ENCODE measurements around the gene RASSF1. TPM values are rescaled to one million over a fixed set of nuclear protein-coding genes. Genes with fewer than 3 reads are reported as not detected.

The RASSF1 gene
- total RNA-seq, 120 experiments from 2014 or later = 10.1 to 23.5 (median 15.5) TPM

Other genes with a start within 250 kb of the RASSF1 start
- 10 to 100 TPM in 39 of 120 experiments, 1 to 10 TPM in 81; 1.9 to 30.3 (median 8.3) TPM for gene SEMA3F, start 185.5 kb downstream of the RASSF1 start, total RNA-seq
- gene GNAT1, start 149.2 kb downstream of the RASSF1 start, total RNA-seq = 1 to 10 TPM in 1 of 120 experiments, under 1 TPM in 13, not detected in 106; 0.20 to 1.6 (median 0.31) TPM
- 10 to 100 TPM; 12.5 to 71.4 (median 28.5) TPM for gene SLC38A3, start 135.6 kb downstream of the RASSF1 start, total RNA-seq
- gene GNAI2, start 104.6 kb downstream of the RASSF1 start, total RNA-seq = 100 to 1,000 TPM; 117 to 240 (median 161) TPM
- 100 to 1,000 TPM in 85 of 120 experiments, 10 to 100 TPM in 35; 36.0 to 486 (median 135) TPM for gene SEMA3B, start 71.7 kb downstream of the RASSF1 start, total RNA-seq
- gene LSMEM2, start 61.7 kb downstream of the RASSF1 start, total RNA-seq = 1 to 10 TPM in 95 of 120 experiments, under 1 TPM in 23, not detected in 2; 0.31 to 7.4 (median 1.7) TPM
- gene IFRD2, start 48.4 kb downstream of the RASSF1 start, total RNA-seq = 10 to 100 TPM; 15.0 to 46.2 (median 28.8) TPM
- gene HYAL3, start 41.4 kb downstream of the RASSF1 start, total RNA-seq = 10 to 100 TPM in 25 of 120 experiments, 1 to 10 TPM in 95; 3.0 to 14.8 (median 8.4) TPM
- gene NAA80, start 41.4 kb downstream of the RASSF1 start, total RNA-seq = 10 to 100 TPM in 119 of 120 experiments, 1 to 10 TPM in 1; 10.0 to 30.3 (median 19.2) TPM
- gene HYAL1, start 37.3 kb downstream of the RASSF1 start, total RNA-seq = 1 to 10 TPM; 1.1 to 8.1 (median 3.0) TPM
- 10 to 100 TPM in 113 of 120 experiments, 1 to 10 TPM in 7; 8.2 to 50.6 (median 18.6) TPM for gene HYAL2, start 18.1 kb downstream of the RASSF1 start, total RNA-seq
- gene TUSC2, start 12.6 kb downstream of the RASSF1 start, total RNA-seq = 10 to 100 TPM; 29.2 to 71.0 (median 52.4) TPM
- gene ZMYND10, start 4.9 kb upstream of the RASSF1 start, total RNA-seq = 1 to 10 TPM; 1.1 to 7.6 (median 3.1) TPM
- gene NPRL2, start 9.9 kb upstream of the RASSF1 start, total RNA-seq = 10 to 100 TPM; 24.6 to 51.7 (median 35.3) TPM
- gene CYB561D2, start 10.0 kb upstream of the RASSF1 start, total RNA-seq = 10 to 100 TPM in 113 of 120 experiments, 1 to 10 TPM in 7; 7.6 to 20.0 (median 13.4) TPM
- gene TMEM115, start 18.7 kb upstream of the RASSF1 start, total RNA-seq = 10 to 100 TPM; 19.2 to 33.5 (median 26.4) TPM
- 10 to 100 TPM in 119 of 120 experiments, 1 to 10 TPM in 1; 6.2 to 28.5 (median 17.0) TPM for gene CACNA2D2, start 162.8 kb upstream of the RASSF1 start, total RNA-seq
- 10 to 100 TPM; 22.0 to 50.0 (median 37.9) TPM for gene C3orf18, start 226.9 kb upstream of the RASSF1 start, total RNA-seq
- 10 to 100 TPM in 115 of 120 experiments, 1 to 10 TPM in 5; 8.6 to 22.8 (median 14.2) TPM for gene HEMK1, start 228.7 kb upstream of the RASSF1 start, total RNA-seq